Caco-2 (cell line): Measurements from ENCODE around the gene AP1AR. TPM values are rescaled to one million over a fixed set of nuclear protein-coding genes. Genes with fewer than 3 reads are reported as not detected.
A peak's percentile ranks its signal among the peaks of the same experiment; 100 is the strongest.

ENCODE experiments used
- BruUV-seq: library from RNA; stranded (reverse); fragments of 400-500 nt; replicated peaks from 2 replicates; lab custom pipeline; 2021; lab: Mats Ljungman, UMichigan
- CTCF ChIA-PET: fragments of 300-600 bp; sonication (Branson Sonifier 250); formaldehyde crosslinking; loops from one replicate; lab custom pipeline; 2022; ENCODE audit warnings: antibody characterized with exemption; lab: Charles Lee
- POLR2A ChIA-PET: fragments of 300-600 bp; sonication (Branson Sonifier 250); formaldehyde crosslinking; loops from one replicate; lab custom pipeline; 2022; ENCODE audit warnings: antibody characterized with exemption; lab: Charles Lee
- DNase-seq, 2 experiments: peaks; one replicate each; pipeline versions ENCODE4 v3.0.0 to v3.0.0-alpha.2; 2020 to 2022
- H3K27me3 ChIP-seq: replicated peaks from 2 replicates; pipeline ENCODE4 v1.6.0; 2011; ENCODE audit warnings: low read length; ENCODE audit not compliant: control insufficient read depth, insufficient read depth
- H3K36me3 ChIP-seq: 2 replicates; pipeline ENCODE4 v1.5.1; 2011; ENCODE audit warnings: low read length; ENCODE audit not compliant: control insufficient read depth, insufficient read depth
- H3K4me1 ChIP-seq: fragments of 250-450 bp; sonication (Bioruptor Pico); 2 replicates; pipeline ENCODE4 v1.5.1; 2020; ENCODE audit warnings: mild to moderate bottlenecking
- H3K4me3 ChIP-seq: 2 replicates; pipeline ENCODE4 v1.5.1; 2011; ENCODE audit warnings: low read depth, mild to moderate bottlenecking, control low read depth, low read length
- H3K9me3 ChIP-seq: fragments of 250-450 bp; sonication (Bioruptor Pico); 2 replicates; pipeline ENCODE4 v1.5.1; 2020; ENCODE audit warnings: mild to moderate bottlenecking, moderate library complexity
- H3K27ac Mint-ChIP-seq: one replicate; pipeline ENCODE4 v1.8.0; 2022; ENCODE audit warnings: mixed read lengths; ENCODE audit not compliant: unreplicated experiment
- H3K27me3 Mint-ChIP-seq: one replicate; pipeline ENCODE4 v1.8.0; 2022; ENCODE audit warnings: mixed read lengths; ENCODE audit not compliant: insufficient read depth, unreplicated experiment
- H3K36me3 Mint-ChIP-seq: one replicate; pipeline ENCODE4 v1.8.0; 2022; ENCODE audit warnings: mild to moderate bottlenecking, mixed read lengths; ENCODE audit not compliant: insufficient read depth, unreplicated experiment
- H3K4me1 Mint-ChIP-seq: one replicate; pipeline ENCODE4 v1.8.0; 2022; ENCODE audit warnings: low read depth, mixed read lengths; ENCODE audit not compliant: unreplicated experiment
- H3K4me3 Mint-ChIP-seq: one replicate; pipeline ENCODE4 v1.8.0; 2022; ENCODE audit warnings: mild to moderate bottlenecking, moderate library complexity, mixed read lengths; ENCODE audit not compliant: unreplicated experiment
- H3K9me3 Mint-ChIP-seq: one replicate; pipeline ENCODE4 v1.8.0; 2022; ENCODE audit warnings: mixed read lengths; ENCODE audit not compliant: unreplicated experiment
- intact Hi-C: fragments of 100-400 bp; cut with micrococcal nuclease; formaldehyde crosslinking; loops from one replicate; pipeline ENCODE4 v1.10.0; 2022; ENCODE audit not compliant: unreplicated experiment
- total RNA-seq: library from RNA; stranded (reverse); gene quantifications from 2 replicates; pipeline ENCODE4 v1.2.3, GENCODE V29; 2022
- TF ChIP-seq, protein P1 (sequence below), 2 experiments: fragments of 200-600 bp in 1 of 2; IDR thresholded peaks; 1 replicate in 1 of 2; 2 replicates in 1 of 2; pipeline versions ENCODE4 v1.5.1 to v1.8.0; 2011 to 2022; ENCODE audit warnings: antibody characterized with exemption in 1 of 2, control low read depth in 1 of 2, inconsistent platforms in 1 of 2, low read depth in 1 of 2, low read length in 1 of 2, mild to moderate bottlenecking in 1 of 2, moderate library complexity in 1 of 2; ENCODE audit not compliant: insufficient read depth in 1 of 2, severe bottlenecking in 1 of 2, unreplicated experiment in 1 of 2

Gene AP1AR
- total RNA-seq, 1 experiment from 2014 or later = 24.0 TPM

DNA sequence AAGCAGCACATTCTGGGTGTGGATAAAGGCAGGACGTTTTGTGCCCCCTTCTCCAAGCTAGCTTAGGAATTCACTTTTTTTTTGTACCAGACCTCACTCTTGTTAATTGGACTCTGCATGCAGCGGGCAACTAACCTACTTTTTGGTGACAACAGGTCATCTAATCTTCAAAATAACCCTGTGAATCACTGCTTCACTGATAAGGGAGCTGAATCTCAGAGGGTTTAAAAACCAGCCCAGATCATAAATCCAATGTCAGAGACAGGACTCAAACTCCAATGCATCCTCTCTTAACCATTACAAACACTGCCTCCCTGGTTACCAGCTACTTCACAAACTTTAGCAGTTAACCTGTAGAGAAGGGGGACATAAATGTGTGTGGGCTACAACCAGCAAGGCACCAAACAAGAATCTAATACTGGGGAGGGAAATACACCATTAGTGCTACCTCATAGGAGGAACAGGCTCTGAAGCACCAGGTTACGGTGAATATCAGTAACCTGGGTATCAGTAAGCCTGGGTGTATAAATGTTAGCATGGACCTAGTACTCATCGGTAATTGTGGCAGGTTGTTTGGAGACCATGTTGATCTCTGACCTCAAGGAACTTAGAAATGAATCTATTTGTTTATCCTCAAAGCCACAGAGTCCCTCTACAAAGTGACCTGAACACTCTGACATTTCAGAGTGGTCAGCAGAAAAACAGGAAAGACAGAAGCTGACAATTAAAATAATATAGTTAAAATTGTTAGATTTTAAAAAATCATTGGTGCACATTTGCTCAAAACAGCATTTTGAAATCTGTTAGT, 51.5 kb downstream of the AP1AR start:
- Histone ChIP-seq H3K4me1 (peaks cover 17% of the 10 kb centered on the region), H3K4me3 (no peak overlapping the region), H3K36me3 (no peaks in the 10 kb centered on the region), H3K27me3 (no peaks in the 10 kb centered on the region), H3K9me3 (no peaks in the 10 kb centered on the region)
- TF ChIP-seq, protein P1, sequence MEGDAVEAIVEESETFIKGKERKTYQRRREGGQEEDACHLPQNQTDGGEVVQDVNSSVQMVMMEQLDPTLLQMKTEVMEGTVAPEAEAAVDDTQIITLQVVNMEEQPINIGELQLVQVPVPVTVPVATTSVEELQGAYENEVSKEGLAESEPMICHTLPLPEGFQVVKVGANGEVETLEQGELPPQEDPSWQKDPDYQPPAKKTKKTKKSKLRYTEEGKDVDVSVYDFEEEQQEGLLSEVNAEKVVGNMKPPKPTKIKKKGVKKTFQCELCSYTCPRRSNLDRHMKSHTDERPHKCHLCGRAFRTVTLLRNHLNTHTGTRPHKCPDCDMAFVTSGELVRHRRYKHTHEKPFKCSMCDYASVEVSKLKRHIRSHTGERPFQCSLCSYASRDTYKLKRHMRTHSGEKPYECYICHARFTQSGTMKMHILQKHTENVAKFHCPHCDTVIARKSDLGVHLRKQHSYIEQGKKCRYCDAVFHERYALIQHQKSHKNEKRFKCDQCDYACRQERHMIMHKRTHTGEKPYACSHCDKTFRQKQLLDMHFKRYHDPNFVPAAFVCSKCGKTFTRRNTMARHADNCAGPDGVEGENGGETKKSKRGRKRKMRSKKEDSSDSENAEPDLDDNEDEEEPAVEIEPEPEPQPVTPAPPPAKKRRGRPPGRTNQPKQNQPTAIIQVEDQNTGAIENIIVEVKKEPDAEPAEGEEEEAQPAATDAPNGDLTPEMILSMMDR (IDR thresholded peaks at IDR 0.05; ENCODE audit: insufficient read depth in 1 of 2, low read depth in 1 of 2, low read length in 1 of 2, severe bottlenecking in 1 of 2, unreplicated experiment in 1 of 2) = no peak
- no peaks in the 10 kb centered on the region for H3K36me3 Mint-ChIP-seq
- intact Hi-C loops = no loop called here
- DNase-seq = no peak
- H3K27ac Mint-ChIP-seq = no peak overlapping the region
- peaks cover 18% of the 10 kb centered on the region for H3K4me1 Mint-ChIP-seq
- ChIA-PET CTCF (no interaction called here), POLR2A (no interaction called here)
- BruUV-seq = no TSS peak
- no peaks in the 10 kb centered on the region for H3K9me3 Mint-ChIP-seq
- H3K27me3 Mint-ChIP-seq = no peaks in the 10 kb centered on the region
- H3K4me3 Mint-ChIP-seq = no peak overlapping the region

- Mint-ChIP-seq H3K27ac (peak overlapping the region; percentile 34), H3K9me3 (no peaks in the 10 kb centered on the region), H3K4me1 (peaks cover 18% of the 10 kb centered on the region), H3K36me3 (no peaks in the 10 kb centered on the region), H3K27me3 (no peaks in the 10 kb centered on the region), H3K4me3 (peak overlapping the region; percentile 78)
- TF ChIP-seq, protein P1 (IDR thresholded peaks at IDR 0.05; ENCODE audit: insufficient read depth in 1 of 2, low read depth in 1 of 2, low read length in 1 of 2, severe bottlenecking in 1 of 2, unreplicated experiment in 1 of 2) = no peak
- no TSS peak for BruUV-seq
- H3K36me3 ChIP-seq = no peaks in the 10 kb centered on the region
- no peak overlapping the region for H3K4me3 ChIP-seq
- DNase-seq = no peak
- ChIA-PET POLR2A (no interaction called here), CTCF (interaction anchor here (1.0 kb wide), 1 partner anchor 481 kb away, joined by 7 read pairs; no protein-coding TSS in a partner anchor)
- H3K9me3 ChIP-seq = no peaks in the 10 kb centered on the region
- H3K4me1 ChIP-seq = peaks cover 17% of the 10 kb centered on the region
- intact Hi-C loops = no loop called here
- no peaks in the 10 kb centered on the region for H3K27me3 ChIP-seq
These were observed 52.6 kb downstream of the AP1AR start for GRCh38 chr4:112284166-112284565.

DNA sequence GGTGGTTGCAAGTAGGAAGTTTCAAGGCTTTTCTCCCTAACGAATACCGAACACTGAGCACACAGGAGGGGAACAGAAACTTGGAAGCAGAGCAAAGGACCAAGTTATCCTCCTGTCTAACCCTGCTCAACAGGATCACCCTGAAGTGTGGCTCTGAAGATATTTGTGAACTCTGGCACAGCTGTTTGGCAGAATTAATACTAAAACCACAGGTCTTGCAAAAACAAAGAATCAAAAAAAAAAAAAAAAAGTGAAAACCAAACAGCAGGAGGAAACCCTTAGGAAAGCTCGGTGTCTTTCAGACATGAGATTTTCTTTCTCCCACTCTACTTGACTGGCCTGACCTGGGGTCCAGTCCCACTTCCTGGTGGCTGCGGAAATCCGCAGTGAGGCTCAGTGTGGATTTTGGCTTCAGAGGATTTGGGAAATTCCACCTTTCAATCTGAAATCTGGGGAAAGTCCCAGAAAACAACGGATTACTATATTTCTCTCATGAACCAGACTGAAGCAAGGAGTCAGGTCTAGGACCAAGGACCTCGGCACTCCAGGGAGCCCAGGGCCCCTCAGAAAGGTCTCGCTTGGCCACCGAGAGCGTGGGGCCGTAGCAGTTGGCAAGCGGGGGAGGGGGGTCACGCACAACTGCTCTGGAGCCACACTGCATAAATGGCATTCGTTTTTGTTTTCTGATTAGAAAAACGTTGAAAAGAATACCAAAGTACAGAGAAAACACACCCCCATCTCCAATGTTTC, 53.2 kb downstream of the AP1AR start:
- TF ChIP-seq, protein P1 (IDR thresholded peaks at IDR 0.05; ENCODE audit: insufficient read depth in 1 of 2, low read depth in 1 of 2, low read length in 1 of 2, severe bottlenecking in 1 of 2, unreplicated experiment in 1 of 2) = no peak
- DNase-seq = no peak
- Histone ChIP-seq H3K9me3 (no peaks in the 10 kb centered on the region), H3K27me3 (no peaks in the 10 kb centered on the region), H3K36me3 (no peaks in the 10 kb centered on the region), H3K4me1 (peaks cover 17% of the 10 kb centered on the region), H3K4me3 (peak overlapping the region; percentile 73)
- Mint-ChIP-seq H3K4me3 (peak overlapping the region; percentile 78), H3K27ac (peak overlapping the region; percentile 59), H3K9me3 (no peaks in the 10 kb centered on the region), H3K27me3 (no peaks in the 10 kb centered on the region), H3K36me3 (no peaks in the 10 kb centered on the region), H3K4me1 (peaks cover 18% of the 10 kb centered on the region)
- ChIA-PET CTCF (interaction anchor here (1.0 kb wide), 1 partner anchor 480 kb away, joined by 7 read pairs; no protein-coding TSS in a partner anchor), POLR2A (interaction anchor here (1.5 kb wide), 1 partner anchor 12 kb away, joined by 7 read pairs; the partner anchor contains the start of gene ALPK1)
- BruUV-seq = TSS peak; percentile 48
- intact Hi-C loops = no loop called here
